DLD1 (cell line): ENCODE results near the gene KCNK5.

Source experiments
- in situ Hi-C: cut with HindIII; loops from 2 replicates; pipeline ENCODE4 v1.10.0; 2017; ENCODE audit warnings: low sequenced_read_pairs

Gene KCNK5

GRCh38 chr6:39143238-39143930 is 85.9 kb downstream of the KCNK5 start:
- in situ Hi-C loops = no loop called here

DNA sequence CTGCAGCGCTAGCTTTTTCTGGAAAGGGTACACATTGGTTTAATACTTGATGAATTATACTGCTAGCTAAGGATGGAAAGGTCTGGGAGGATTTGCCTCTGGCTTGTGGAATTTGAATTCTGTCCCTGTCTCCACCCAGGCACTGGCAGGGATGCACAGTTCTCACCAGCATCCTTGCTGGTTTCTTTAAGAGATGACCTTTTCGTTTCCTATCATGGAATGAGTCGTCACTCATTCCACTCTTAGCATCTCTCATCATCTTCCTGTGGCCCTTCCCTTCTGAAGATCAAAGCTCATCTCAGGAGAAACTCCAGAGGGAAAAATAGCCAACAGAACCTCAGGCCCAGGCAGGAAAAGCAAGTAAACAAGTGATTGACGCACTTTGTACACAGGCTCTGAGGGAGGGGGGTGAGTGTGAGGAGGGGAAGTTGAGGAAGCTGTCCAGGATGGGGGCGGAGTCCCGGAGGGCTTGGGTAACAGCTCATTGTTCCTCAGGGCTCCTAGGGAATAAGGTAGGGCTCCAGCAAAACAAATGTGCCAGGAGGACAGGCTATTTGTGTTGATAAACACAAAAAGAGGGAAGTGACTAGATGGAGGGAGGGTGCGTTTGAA is 88.6 kb downstream of the KCNK5 start:
- in situ Hi-C loops = no loop called here
